ENCODE results near the gene UIMC1. TPM values are rescaled to one million over a fixed set of nuclear protein-coding genes. Genes with fewer than 3 reads are reported as not detected.

UIMC1 gene
- total and polyA plus RNA-seq, 2 donors (not counting 1 experiment from before 2014, with no cell fraction given): 49.2 to 98.1 TPM

- H3K4me1 Mint-ChIP-seq: peaks cover 5% of the 10 kb centered on the region
- no peak overlapping the region for H3K4me2 ChIP-seq (replicated peaks; ENCODE audit: low read depth, low read length, poor library complexity, severe bottlenecking)
- CTCF ChIA-PET: interaction anchor here (0.6 kb wide), 1 partner anchor 9 kb away, joined by 3 read pairs; no protein-coding TSS in a partner anchor
- H4K20me1 ChIP-seq (ENCODE audit: control insufficient read depth, insufficient read depth, low read length, poor library complexity, severe bottlenecking): peaks cover 22% of the 10 kb centered on the region
- no peaks in the 10 kb centered on the region for H3K9me3 ChIP-seq (ENCODE audit: control extremely low read depth in 1 of 3, control insufficient read depth in 2 of 3, insufficient read depth in 1 of 3, low read length in 2 of 3)
- H3K27me3 ChIP-seq (replicated peaks in 1 of 4; ENCODE audit: control extremely low read depth in 1 of 4, control insufficient read depth in 3 of 4, insufficient read depth in 4 of 4, low read length in 3 of 4): no peaks in the 10 kb centered on the region
- H3K4me1 ChIP-seq (ENCODE audit: control insufficient read depth in 2 of 2, insufficient read depth in 2 of 2, low read length in 2 of 2): no peaks in the 10 kb centered on the region
- ATAC-seq (ENCODE audit: low read depth) (no peak), DNase-seq (no peak)
- no peak overlapping the region for H3K4me3 Mint-ChIP-seq
- peaks cover 10% of the 10 kb centered on the region for H3K79me2 ChIP-seq (ENCODE audit: control insufficient read depth, insufficient read depth, low read length)
- TF ChIP-seq EZH2 (IDR thresholded peaks at IDR 0.05; ENCODE audit: borderline replicate concordance, insufficient read depth, low read depth, low read length, poor library complexity, severe bottlenecking): no peak
- TF ChIP-seq, protein P1, sequence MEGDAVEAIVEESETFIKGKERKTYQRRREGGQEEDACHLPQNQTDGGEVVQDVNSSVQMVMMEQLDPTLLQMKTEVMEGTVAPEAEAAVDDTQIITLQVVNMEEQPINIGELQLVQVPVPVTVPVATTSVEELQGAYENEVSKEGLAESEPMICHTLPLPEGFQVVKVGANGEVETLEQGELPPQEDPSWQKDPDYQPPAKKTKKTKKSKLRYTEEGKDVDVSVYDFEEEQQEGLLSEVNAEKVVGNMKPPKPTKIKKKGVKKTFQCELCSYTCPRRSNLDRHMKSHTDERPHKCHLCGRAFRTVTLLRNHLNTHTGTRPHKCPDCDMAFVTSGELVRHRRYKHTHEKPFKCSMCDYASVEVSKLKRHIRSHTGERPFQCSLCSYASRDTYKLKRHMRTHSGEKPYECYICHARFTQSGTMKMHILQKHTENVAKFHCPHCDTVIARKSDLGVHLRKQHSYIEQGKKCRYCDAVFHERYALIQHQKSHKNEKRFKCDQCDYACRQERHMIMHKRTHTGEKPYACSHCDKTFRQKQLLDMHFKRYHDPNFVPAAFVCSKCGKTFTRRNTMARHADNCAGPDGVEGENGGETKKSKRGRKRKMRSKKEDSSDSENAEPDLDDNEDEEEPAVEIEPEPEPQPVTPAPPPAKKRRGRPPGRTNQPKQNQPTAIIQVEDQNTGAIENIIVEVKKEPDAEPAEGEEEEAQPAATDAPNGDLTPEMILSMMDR (IDR thresholded peaks at IDR 0.05): no peak
- no peaks in the 10 kb centered on the region for H3K9me3 Mint-ChIP-seq (ENCODE audit: insufficient read depth)
- H2AFZ ChIP-seq (ENCODE audit: insufficient read depth, low read depth, low read length, poor library complexity, severe bottlenecking): no peak overlapping the region
- no peak overlapping the region for H3K27ac Mint-ChIP-seq
- H3K9ac ChIP-seq (ENCODE audit: low read length): no peak overlapping the region
- H3K27me3 Mint-ChIP-seq: no peaks in the 10 kb centered on the region
- POLR2A ChIA-PET: no interaction called here
- no peak overlapping the region for H3K4me3 ChIP-seq (ENCODE audit: control extremely low read depth in 1 of 5, extremely low read depth in 1 of 5, insufficient read depth in 1 of 5, low read depth in 2 of 5, low read length in 4 of 5)
- intact Hi-C loops (cut with micrococcal nuclease): no loop called here
- peaks cover 6 to 55% of the 10 kb centered on the region in 2 experiments for H3K36me3 ChIP-seq (replicated peaks in 1 of 2; ENCODE audit: control extremely low read depth in 1 of 2, control insufficient read depth in 1 of 2, extremely low read depth in 1 of 2, insufficient read depth in 2 of 2, low read length in 1 of 2)
- WGBS (ENCODE audit: insufficient coverage): 100% methylated on average over 1 of the region's 2 CpGs
- H3K27ac ChIP-seq (ENCODE audit: low read length in 2 of 2): no peak overlapping the region
Observed at GRCh38 chr5:176954050-176954449, 52.5 kb downstream of the UIMC1 start.

GRCh38 chr5:176952531-176953193, 53.9 kb downstream of the UIMC1 start:
- no peaks in the 10 kb centered on the region for H3K27me3 Mint-ChIP-seq
- Histone ChIP-seq H3K79me2 (ENCODE audit: control insufficient read depth, insufficient read depth, low read length) (peaks cover 10% of the 10 kb centered on the region), H3K4me3 (ENCODE audit: control extremely low read depth in 1 of 5, extremely low read depth in 1 of 5, insufficient read depth in 1 of 5, low read depth in 2 of 5, low read length in 4 of 5) (no peak overlapping the region), H3K36me3 (replicated peaks in 1 of 2; ENCODE audit: control extremely low read depth in 1 of 2, control insufficient read depth in 1 of 2, extremely low read depth in 1 of 2, insufficient read depth in 2 of 2, low read length in 1 of 2) (peaks cover 6 to 65% of the 10 kb centered on the region in 2 experiments), H3K9me3 (ENCODE audit: control extremely low read depth in 1 of 3, control insufficient read depth in 2 of 3, insufficient read depth in 1 of 3, low read length in 2 of 3) (no peaks in the 10 kb centered on the region), H3K27me3 (replicated peaks in 1 of 4; ENCODE audit: control extremely low read depth in 1 of 4, control insufficient read depth in 3 of 4, insufficient read depth in 4 of 4, low read length in 3 of 4) (no peaks in the 10 kb centered on the region), H3K27ac (ENCODE audit: low read length in 2 of 2) (no peak overlapping the region), H4K20me1 (ENCODE audit: control insufficient read depth, insufficient read depth, low read length, poor library complexity, severe bottlenecking) (peaks cover 15% of the 10 kb centered on the region), H3K4me1 (ENCODE audit: control insufficient read depth in 2 of 2, insufficient read depth in 2 of 2, low read length in 2 of 2) (no peaks in the 10 kb centered on the region), H3K4me2 (replicated peaks; ENCODE audit: low read depth, low read length, poor library complexity, severe bottlenecking) (no peak overlapping the region), H3K9ac (ENCODE audit: low read length) (no peak overlapping the region), H2AFZ (ENCODE audit: insufficient read depth, low read depth, low read length, poor library complexity, severe bottlenecking) (no peak overlapping the region)
- no peaks in the 10 kb centered on the region for H3K9me3 Mint-ChIP-seq (ENCODE audit: insufficient read depth)
- TF ChIP-seq EZH2 (IDR thresholded peaks at IDR 0.05; ENCODE audit: borderline replicate concordance, insufficient read depth, low read depth, low read length, poor library complexity, severe bottlenecking): no peak
- H3K27ac Mint-ChIP-seq: no peak overlapping the region
- no peak overlapping the region for H3K4me3 Mint-ChIP-seq
- no peak for ATAC-seq (ENCODE audit: low read depth)
- H3K4me1 Mint-ChIP-seq: no peaks in the 10 kb centered on the region
- 100% methylated on average over 1 of the region's 7 CpGs for WGBS (ENCODE audit: insufficient coverage)
- ChIA-PET CTCF (no interaction called here), POLR2A (no interaction called here)
- intact Hi-C loops (cut with micrococcal nuclease): no loop called here
- DNase-seq: no peak

Measured in B cell (primary cell).